Upper lobe of left lung (tissue), 6 donors: ENCODE data around the gene SPP2. TPM values are rescaled to one million over a fixed set of nuclear protein-coding genes. Genes with fewer than 3 reads are reported as not detected.

Source experiments
- ATAC-seq, 2 donors: fragments of 200-7000 bp; cut with Tn5 transposase; one replicate each; pipeline ENCODE4 v1.9.1; 2022; ENCODE audit warnings: mild to moderate bottlenecking in 2 of 2, moderate library complexity in 2 of 2; ENCODE audit not compliant: low FRiP score in 2 of 2
- DNase-seq, 2 donors: peaks; one replicate each; pipeline ENCODE4 v3.0.0-alpha.2; 2019 to 2020
- H3K27ac ChIP-seq, 4 donors: fragments of 200-600 bp; sonication (generic); one replicate each; pipeline ENCODE4 v1.5.1; 2016 to 2019
- H3K27me3 ChIP-seq, 4 donors: fragments of 200-600 bp; sonication (generic); one replicate each; pipeline ENCODE4 v1.5.1; 2017 to 2019
- H3K36me3 ChIP-seq, 4 donors: fragments of 200-600 bp; sonication (generic); one replicate each; pipeline ENCODE4 v1.5.1; 2016 to 2019
- H3K4me1 ChIP-seq, 4 donors: fragments of 200-600 bp; sonication (generic); one replicate each; pipeline ENCODE4 v1.5.1; 2018 to 2019
- H3K4me3 ChIP-seq, 4 donors: fragments of 200-600 bp; sonication (generic); one replicate each; pipeline ENCODE4 v1.5.1; 2017 to 2019; ENCODE audit warnings: mild to moderate bottlenecking in 2 of 4, moderate library complexity in 1 of 4
- H3K9me3 ChIP-seq, 4 donors: fragments of 200-600 bp; sonication (generic); one replicate each; pipeline ENCODE4 v1.5.1; 2018 to 2019
- EP300 ChIP-seq, 4 donors: sonication (generic); formaldehyde crosslinking; IDR thresholded peaks; one replicate each; pipeline ENCODE4 v1.5.1; 2017; ENCODE audit warnings: antibody characterized with exemption in 4 of 4, control low read depth in 2 of 4
- POLR2A ChIP-seq, 4 donors: fragments of 450-650 bp; IDR thresholded peaks; one replicate each; pipeline ENCODE4 v1.5.1; 2016 to 2017; ENCODE audit warnings: antibody characterized with exemption in 4 of 4, mild to moderate bottlenecking in 2 of 4
- POLR2AphosphoS5 ChIP-seq, 2 donors: sonication (generic); formaldehyde crosslinking; IDR thresholded peaks; one replicate each; pipeline ENCODE4 v1.5.1; 2017; ENCODE audit warnings: antibody characterized with exemption in 2 of 2
- WGBS, 2 donors: methylation state at CpG; one replicate each; pipeline ENCODE4 v1.1.5; 2017 to 2018; 5-methylcytosine and 5-hydroxymethylcytosine counted together
- total RNA-seq, 6 donors: library from RNA; depleted of rRNA in 4 of 6; stranded (reverse); fragments of >200 nt in 4 of 6; gene quantifications; one replicate each; pipeline versions ENCODE4 v1.1.0 to v1.2.1, GENCODE V29; 2016 to 2021
- TF ChIP-seq, protein P1 (sequence below), 6 experiments: fragments of 450-650 bp in 4 of 6; fragments of 200-600 bp in 2 of 6; sonication (generic) in 2 of 6; IDR thresholded peaks; one replicate each; pipeline ENCODE4 v1.5.1; 2016 to 2019; ENCODE audit warnings: antibody characterized with exemption in 6 of 6
- donor health status: DM: no; HTN: no; CAD: no; lungs with moderate emphysema.
- donor health status: DM: no; HTN: yes; CAD: no; lungs with severe emphysema.

SPP2 gene
- total RNA-seq, 6 donors from 2014 or later: not detected

DNA sequence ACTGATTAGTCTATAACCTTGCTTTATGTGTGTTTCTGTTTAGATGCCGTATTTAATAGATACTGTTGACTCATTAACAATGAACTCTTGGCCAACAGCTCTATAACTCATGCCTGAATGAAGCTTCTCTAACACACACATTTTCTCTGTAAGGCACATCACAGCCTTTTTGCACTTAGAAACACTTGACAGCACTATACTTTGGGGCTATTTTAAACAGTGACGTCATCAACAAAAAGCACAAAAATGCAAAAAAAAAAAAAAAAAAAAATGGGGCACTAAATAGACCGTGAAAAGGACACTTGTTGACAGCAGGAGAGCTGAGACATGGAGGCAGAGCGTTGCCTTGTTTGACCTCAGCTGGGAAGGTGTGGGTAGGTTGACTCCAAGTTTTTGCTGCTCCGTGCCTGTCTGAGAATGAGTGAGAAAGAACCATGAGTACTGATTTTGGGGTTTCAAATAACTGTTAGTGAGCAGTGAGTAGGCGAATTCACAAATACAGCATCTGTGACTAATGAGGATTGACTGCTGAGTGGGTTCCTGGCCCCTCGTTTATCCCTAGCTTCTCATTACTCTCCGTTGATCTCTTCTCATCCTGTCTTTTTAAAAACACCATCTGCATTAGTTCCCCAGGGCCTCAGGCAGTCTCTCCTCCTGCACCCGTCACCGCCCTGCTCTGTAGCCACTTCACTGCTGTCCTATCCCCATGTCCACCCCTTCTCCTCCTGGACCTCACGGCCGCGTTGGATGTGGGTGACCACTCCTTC, 24.4 kb downstream of the SPP2 start:
- DNase-seq: no peak
- H3K27me3 ChIP-seq: no peaks in the 10 kb centered on the region
- 65 to 66% methylated on average over 13 of the region's 13 CpGs for WGBS, 2 donors
- no peak overlapping the region for H3K4me3 ChIP-seq
- H3K9me3 ChIP-seq: no peaks in the 10 kb centered on the region
- TF ChIP-seq POLR2AphosphoS5 (IDR thresholded peaks at IDR 0.05): no peak
- TF ChIP-seq EP300 (IDR thresholded peaks at IDR 0.05): no peak
- TF ChIP-seq, protein P1, sequence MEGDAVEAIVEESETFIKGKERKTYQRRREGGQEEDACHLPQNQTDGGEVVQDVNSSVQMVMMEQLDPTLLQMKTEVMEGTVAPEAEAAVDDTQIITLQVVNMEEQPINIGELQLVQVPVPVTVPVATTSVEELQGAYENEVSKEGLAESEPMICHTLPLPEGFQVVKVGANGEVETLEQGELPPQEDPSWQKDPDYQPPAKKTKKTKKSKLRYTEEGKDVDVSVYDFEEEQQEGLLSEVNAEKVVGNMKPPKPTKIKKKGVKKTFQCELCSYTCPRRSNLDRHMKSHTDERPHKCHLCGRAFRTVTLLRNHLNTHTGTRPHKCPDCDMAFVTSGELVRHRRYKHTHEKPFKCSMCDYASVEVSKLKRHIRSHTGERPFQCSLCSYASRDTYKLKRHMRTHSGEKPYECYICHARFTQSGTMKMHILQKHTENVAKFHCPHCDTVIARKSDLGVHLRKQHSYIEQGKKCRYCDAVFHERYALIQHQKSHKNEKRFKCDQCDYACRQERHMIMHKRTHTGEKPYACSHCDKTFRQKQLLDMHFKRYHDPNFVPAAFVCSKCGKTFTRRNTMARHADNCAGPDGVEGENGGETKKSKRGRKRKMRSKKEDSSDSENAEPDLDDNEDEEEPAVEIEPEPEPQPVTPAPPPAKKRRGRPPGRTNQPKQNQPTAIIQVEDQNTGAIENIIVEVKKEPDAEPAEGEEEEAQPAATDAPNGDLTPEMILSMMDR (IDR thresholded peaks at IDR 0.05): no peak
- no peak for TF ChIP-seq POLR2A (IDR thresholded peaks at IDR 0.05)
- no peaks in the 10 kb centered on the region for H3K36me3 ChIP-seq
- H3K4me1 ChIP-seq: no peaks in the 10 kb centered on the region
- peak; percentile 9 to 14 for ATAC-seq
- H3K27ac ChIP-seq: no peak overlapping the region

DNA sequence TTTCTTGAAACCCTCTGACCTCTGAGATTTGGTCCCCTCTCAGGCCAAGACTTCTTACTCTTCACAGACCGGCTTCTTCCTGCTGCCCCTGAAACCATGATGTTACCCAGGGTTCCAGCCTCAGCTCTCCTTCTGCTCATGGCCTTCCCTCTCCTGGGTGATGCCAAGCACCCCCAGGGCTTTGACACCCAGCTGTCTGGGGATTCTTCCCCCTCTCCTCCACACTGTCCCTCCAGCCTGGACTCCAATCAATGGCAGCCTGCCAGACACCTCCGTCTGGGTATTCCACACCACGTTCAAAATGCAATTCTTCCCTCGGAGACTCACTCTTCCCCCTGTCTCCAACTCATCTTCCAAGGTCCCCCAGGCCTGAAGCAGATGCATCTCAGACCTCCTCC, 25.0 kb downstream of the SPP2 start:
- H3K36me3 ChIP-seq: no peaks in the 10 kb centered on the region
- no peaks in the 10 kb centered on the region for H3K27me3 ChIP-seq
- DNase-seq (no peak), ATAC-seq (peak in 1 of 2 donors; percentile 12)
- H3K4me3 ChIP-seq: no peak overlapping the region
- H3K4me1 ChIP-seq: no peaks in the 10 kb centered on the region
- no peaks in the 10 kb centered on the region for H3K9me3 ChIP-seq
- 77 to 86% methylated on average over 4 of the region's 4 CpGs for WGBS, 2 donors
- TF ChIP-seq, protein P1 (IDR thresholded peaks at IDR 0.05): no peak
- TF ChIP-seq EP300 (IDR thresholded peaks at IDR 0.05): no peak
- no peak for TF ChIP-seq POLR2A (IDR thresholded peaks at IDR 0.05)
- TF ChIP-seq POLR2AphosphoS5 (IDR thresholded peaks at IDR 0.05): no peak
- no peak overlapping the region for H3K27ac ChIP-seq

DNA sequence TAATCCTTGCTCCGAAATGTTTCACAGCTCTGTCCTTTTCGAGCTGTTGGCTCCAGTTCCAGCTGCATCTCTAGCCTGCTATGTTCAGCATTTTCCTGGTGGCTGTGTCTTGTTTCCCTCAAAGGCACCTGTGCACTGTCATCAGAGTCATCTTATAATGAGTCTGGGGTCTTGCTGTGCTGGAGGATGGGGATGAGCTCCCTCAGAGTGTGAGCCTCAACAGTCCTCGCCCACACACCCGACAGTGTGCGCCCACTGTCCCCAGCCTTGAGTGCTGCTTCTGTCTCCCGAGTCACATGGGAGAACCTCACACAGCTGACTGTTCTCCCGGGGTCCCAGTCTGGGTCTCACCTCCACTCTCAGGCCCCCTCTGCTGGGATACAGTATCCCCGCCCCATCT, 25.4 kb downstream of the SPP2 start:
- DNase-seq: peak in 1 of 2 donors; percentile 16
- no peak overlapping the region for H3K27ac ChIP-seq
- H3K4me3 ChIP-seq: no peak overlapping the region
- no peaks in the 10 kb centered on the region for H3K4me1 ChIP-seq
- no peak for TF ChIP-seq EP300 (IDR thresholded peaks at IDR 0.05)
- no peaks in the 10 kb centered on the region for H3K36me3 ChIP-seq
- peak; percentile 36 to 60 for ATAC-seq
- 81 to 86% methylated on average over 8 of the region's 8 CpGs for WGBS, 2 donors
- H3K9me3 ChIP-seq: no peaks in the 10 kb centered on the region
- H3K27me3 ChIP-seq: no peaks in the 10 kb centered on the region

DNA sequence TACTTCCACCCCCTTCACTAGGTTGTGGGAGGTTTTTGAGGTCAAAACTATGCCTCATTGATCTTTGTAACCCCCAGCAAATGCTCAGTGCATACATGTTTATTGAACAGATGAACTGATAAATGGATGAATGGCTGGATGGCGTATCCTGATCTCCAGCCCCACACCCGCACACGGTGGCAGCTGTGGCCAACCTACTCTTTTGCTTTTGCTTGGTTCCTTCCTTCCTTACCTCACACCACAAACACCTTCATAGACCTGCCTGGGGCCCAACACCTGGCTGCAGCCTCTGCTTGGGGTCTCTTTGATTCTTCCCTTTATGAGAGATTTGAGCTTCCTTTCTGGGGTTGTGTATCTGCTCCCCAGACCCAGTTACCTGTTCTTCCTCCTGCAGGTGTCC, 25.9 kb downstream of the SPP2 start:
- Histone ChIP-seq H3K4me1 (no peaks in the 10 kb centered on the region), H3K4me3 (no peak overlapping the region), H3K27ac (no peak overlapping the region), H3K36me3 (no peaks in the 10 kb centered on the region), H3K9me3 (no peaks in the 10 kb centered on the region), H3K27me3 (no peaks in the 10 kb centered on the region)
- DNase-seq (no peak), ATAC-seq (no peak)
- 83 to 86% methylated on average over 3 of the region's 3 CpGs for whole genome bisulfite sequencing, 2 donors
- no peak for TF ChIP-seq EP300 (IDR thresholded peaks at IDR 0.05)
- TF ChIP-seq, protein P1 (IDR thresholded peaks at IDR 0.05): no peak
- TF ChIP-seq POLR2A (IDR thresholded peaks at IDR 0.05): no peak
- no peak for TF ChIP-seq POLR2AphosphoS5 (IDR thresholded peaks at IDR 0.05)

DNA sequence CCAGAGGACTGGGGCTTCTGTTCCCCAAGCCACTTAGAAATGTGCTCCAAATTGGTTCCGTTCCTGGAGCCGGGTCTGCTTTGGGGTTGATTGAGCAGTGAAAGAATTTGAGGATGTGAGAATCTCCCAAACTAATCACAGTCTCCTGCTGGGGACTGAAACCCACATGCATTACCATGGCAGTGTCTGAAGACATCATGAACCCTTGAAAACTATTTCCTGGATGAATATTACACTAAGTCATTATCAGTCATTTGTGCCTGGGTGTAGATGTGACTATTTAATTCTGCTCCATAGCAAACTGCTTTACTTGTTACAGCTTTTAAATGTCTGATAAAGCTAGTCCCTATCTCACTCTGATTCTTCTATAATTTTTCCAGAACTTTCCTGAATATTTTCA, 27.6 kb downstream of the SPP2 start:
- 92 to 96% methylated on average over 2 of the region's 2 CpGs for WGBS, 2 donors
- Histone ChIP-seq H3K36me3 (no peaks in the 10 kb centered on the region), H3K4me3 (no peak overlapping the region), H3K27ac (no peak overlapping the region), H3K9me3 (no peaks in the 10 kb centered on the region), H3K27me3 (no peaks in the 10 kb centered on the region), H3K4me1 (peaks cover 0 to 9% (median 0%) of the 10 kb centered on the region in 4 donors)
- ATAC-seq (no peak), DNase-seq (no peak)
- TF ChIP-seq EP300 (IDR thresholded peaks at IDR 0.05): no peak
- TF ChIP-seq POLR2AphosphoS5 (IDR thresholded peaks at IDR 0.05): no peak
- TF ChIP-seq, protein P1 (IDR thresholded peaks at IDR 0.05): no peak
- no peak for TF ChIP-seq POLR2A (IDR thresholded peaks at IDR 0.05)
